ENCODE measurements around the gene PGAP1.
"Not testable (repeated sequence)": the region's sequence is repeated elsewhere in the genome, so short reads cannot be mapped to it uniquely, and the experiment has no call there.

PGAP1 gene

DNA sequence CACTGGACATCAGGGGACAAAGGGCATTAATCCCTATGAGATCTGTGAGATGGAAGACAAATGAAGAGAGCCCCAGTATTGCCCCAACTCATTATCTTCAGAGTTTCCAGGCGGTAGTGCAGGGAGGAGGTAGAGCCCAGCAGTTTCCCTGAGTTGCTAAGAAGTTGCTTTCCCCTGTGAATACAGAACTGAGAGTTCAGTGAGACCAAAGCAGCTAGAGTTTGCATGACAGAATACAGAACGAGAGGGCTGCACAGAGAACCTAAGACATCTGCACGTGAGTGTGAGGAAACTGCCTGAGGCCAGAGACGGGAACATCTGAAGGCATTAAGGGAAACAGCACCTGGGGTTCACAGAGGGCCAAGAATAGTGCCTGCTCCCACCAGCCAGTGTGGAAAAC lies 18.1 kb upstream of the PGAP1 start:
- DNase-seq = no peak

- no peak for DNase-seq
Measured at GRCh38 chr2:196941398-196942078, 15.0 kb upstream of the PGAP1 start.

DNA sequence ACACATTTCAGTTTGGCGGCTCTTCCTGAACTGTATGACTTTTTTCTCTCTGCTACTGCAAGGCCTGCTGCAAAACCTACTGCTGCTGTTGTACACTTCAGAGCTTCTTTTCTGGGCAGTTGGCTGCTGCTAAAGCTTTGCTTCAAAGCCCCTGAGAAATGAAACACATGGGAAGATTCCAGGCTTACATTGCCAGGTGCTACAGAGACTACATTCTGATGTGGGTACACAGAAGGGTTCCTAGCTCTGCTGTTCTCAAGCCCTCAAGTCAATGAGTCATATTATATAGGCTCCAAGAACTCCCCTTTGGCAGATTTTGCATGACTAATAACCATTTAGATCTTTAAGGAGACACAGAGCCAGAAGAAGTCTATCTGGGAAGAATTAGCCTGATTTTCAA lies 12.9 kb upstream of the PGAP1 start:
- DNase-seq = no peak

DNA sequence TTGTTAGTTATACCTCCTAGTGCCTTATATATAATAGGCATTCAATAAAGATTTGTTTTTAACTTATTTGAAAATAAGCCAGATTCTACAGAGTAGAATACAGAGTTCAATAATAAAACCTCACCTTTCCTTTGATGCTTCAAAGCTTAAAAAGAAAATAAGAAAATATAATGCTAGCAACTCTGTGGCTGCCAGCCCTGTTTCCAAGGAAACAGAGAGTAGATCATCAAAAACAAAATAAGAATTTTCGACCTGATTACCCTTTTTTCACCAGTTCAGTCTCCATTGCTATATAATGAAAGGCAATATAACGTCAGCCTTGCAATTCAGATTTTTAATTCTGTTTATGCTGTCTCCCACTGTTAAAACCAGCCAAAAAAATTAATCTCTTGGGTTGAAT lies 8.9 kb upstream of the PGAP1 start:
- no peak for DNase-seq

DNA sequence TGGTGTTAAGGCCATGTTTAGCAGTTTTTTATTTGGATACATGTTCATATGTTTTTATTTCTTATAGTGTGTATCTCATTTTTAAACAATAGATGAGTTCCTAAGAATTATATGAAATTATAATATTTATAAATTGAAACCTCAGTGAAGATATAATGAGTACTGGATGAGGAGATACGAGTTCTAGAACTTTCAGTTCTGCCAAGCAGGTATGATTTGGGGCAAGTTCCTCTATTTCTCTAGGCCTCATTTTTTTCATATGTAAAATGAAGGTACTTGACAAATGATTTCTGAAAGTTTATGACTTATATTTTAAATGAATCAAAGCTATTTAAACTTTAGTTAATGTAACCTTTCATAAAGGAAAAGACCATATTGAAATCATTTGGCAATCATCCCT lies 8.2 kb upstream of the PGAP1 start:
- DNase-seq = no peak

DNA sequence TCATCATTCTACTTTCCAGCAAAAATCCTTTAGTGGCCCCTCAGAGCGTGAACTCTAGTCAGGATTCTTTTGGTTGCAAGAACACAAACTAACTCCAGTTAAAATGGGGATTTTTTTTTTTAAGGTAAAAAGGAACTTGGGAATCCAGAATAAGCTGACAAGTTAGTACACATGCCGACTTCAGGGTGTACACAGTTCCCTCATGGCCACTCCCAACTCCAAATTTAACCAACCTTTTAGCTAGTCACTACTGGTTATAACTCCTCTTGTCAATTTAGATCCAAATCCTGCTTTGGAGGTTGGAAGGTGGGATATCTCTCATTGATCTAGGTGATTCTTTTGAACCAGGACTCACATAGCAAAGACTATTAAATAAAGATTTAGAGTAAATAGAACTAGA lies 5.0 kb upstream of the PGAP1 start:
- no peak for DNase-seq

GRCh38 chr2:196927376-196928225 lies 1.1 kb upstream of the PGAP1 start:
- peak; percentile 64 to 66 for DNase-seq

DNA sequence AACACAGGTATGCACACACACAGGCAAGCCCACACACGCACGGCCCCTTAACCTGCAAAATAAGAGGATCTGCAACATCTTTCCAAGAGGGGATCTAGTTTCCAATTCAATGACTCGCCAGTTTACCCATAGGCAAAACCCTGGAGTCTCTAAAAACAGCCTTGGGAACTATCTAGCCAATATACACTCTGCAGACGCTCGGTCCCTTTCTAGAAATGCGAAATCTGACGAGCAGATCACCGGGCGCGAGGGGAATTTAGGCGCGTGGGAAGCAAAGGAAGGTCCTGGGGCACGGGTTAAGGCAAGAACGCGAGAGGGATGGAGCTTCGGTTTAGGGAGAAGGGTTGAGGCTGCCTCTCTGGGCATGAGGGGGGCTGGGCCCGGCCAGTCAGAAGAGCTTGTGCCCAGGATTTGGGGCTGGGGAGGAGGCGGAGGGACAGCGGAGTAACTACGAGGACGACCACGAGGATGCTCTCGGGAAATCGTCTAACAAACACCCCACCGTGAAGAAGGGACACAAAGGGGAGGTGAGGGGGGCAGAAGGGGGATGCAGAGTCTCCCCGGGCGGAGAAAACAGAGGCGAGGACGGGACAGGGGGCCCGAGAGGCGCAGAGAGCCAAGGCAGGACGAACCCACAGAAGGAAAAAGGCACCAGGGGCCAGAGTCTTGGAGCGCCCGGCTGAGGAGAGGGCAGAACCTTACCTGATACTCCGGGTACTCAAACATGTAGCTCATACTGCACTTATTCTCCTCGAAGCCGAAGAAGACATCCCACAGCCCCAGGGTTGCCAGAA lies 542 bp downstream of the PGAP1 start:
- DNase-seq = peak; percentile 61 to 63

DNA sequence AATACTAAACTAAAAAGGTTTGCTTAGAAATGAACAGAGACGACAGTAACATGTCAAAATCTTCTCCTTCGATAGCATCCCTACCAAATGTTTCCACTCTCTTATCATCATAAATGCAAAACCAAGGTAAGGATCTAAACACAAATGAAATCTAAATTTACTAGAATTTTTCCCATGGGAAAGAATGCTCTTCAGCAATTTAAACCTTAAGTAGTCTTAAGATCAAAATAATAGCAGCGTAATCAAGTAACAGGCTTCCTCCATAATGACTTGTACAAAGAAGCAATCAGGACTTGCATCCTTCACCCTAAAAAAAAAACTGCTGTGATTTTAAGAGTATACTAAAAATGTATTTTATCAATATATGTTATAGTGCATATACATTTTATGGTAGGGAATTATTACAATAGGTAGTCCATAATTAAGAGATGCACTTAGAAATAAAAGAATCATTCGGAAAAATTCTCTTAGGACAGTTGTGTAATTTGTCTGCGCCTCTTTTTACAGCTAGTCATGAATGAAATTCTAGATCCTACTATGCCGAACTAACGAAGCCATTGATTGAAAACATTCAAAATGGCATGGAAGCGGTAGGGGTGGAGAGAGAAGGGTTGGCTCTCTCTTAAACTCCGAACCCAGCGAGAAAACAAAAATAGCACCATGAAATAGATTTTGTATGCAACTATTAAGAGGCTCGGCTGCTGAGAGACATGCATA lies 1.3 kb downstream of the PGAP1 start:
- no peak for DNase-seq

- no peak for DNase-seq
Measured at GRCh38 chr2:196924051-196924450, 2.5 kb downstream of the PGAP1 start.

- no peak for DNase-seq
Measured at GRCh38 chr2:196918927-196919326, 7.6 kb downstream of the PGAP1 start.

- DNase-seq = no peak
Measured at GRCh38 chr2:196917802-196918201, 8.7 kb downstream of the PGAP1 start.

DNA sequence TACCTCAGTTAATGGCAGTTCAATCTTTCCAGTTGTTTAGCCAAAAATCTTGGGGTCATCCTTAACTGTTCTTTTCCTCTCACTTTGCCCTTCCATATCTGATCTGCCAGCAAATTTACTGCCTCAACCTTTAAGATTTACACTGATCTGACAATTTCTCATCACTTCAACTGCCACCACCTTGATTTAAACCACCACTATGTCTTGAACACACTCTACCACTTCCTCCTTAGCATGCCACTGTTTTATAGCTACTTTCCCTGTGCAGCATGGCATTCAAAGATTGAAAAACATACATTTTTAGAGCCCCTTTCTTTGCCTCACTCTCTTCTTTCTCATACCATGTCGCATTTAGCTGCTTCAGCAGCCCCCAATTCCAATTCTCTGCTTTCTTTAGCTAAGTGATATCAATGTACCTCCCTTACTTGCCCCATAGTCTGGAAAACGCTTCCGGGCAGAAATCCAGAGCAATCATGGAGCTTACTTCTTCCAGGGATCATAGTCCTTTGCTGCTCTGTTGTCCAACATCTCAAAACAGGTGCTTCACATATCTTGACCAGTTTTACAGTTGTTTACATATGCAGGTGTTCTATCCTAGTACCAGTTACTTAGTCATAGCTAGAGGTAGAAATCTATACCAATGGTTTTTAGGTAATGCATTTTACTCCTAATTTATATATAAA lies 10.9 kb downstream of the PGAP1 start:
- DNase-seq = no peak

DNA sequence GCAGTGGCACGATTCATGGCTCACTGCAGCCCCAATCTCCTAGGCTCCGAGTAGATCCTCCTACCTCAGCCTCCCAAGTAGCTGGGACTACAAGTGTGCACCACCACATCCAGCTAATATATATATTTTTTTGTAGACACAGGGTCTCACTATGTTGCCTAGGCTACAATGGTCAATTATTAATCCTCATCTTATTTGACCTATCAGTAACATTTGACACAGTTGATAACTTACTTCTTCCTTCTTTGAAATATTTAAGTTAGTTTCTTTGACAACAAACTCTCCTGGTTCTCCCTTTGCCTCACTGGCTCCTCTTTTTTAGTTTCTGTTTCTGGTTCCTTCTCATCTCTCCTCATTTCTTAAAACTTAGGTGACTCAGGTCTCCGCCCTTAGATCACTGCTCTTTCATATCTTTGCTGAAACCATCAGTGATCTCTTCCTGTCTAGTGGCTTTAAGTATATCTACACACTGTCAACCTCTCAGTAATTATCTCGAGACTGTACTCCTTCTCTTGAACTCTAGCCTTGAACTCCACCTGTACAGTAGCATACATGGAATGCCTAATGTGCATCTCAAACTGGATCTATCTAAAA lies 11.5 kb downstream of the PGAP1 start:
- no peak for DNase-seq

DNA sequence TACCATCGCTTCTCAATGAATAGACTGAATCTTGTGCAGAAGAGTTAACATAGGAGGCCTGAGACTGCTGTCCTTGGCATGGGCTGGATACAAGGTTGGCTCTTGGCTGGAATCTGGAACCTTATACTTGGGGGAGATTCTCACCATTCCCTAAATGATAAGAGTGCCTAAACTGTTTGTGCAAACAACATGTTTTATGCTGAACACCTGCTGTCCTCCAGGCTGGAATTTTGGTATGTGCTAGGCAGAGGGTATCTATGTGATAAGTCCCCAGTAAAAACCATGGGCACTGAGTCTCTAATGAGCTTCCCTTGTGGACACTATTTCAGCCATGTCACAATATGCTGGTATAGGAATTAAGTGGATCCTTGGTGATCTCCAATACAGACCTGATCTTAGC lies 12.8 kb downstream of the PGAP1 start:
- no peak for DNase-seq

- DNase-seq = not testable (repeated sequence)
Measured at GRCh38 chr2:196905365-196905764, 21.1 kb downstream of the PGAP1 start.

DNA sequence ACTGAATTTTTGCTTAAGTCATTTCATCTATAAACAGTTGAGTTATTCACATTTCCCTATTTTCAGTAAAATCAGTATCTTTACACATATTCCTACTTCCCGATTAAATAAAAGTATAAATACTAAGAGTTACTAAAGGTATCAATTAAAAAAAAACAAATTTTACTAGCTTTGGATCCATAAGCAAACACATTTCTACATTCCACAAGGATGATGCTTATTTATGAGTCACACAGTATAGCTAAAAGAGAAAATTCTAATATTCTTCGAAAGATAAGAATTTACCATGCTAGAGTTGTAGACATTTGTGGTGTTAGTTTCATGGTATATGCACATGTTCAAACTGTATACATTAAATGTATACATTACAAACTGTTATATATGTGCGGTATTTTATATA lies 23.7 kb downstream of the PGAP1 start:
- no peak for DNase-seq

GRCh38 chr2:196900843-196901242 lies 25.7 kb downstream of the PGAP1 start:
- DNase-seq = no peak

DNA sequence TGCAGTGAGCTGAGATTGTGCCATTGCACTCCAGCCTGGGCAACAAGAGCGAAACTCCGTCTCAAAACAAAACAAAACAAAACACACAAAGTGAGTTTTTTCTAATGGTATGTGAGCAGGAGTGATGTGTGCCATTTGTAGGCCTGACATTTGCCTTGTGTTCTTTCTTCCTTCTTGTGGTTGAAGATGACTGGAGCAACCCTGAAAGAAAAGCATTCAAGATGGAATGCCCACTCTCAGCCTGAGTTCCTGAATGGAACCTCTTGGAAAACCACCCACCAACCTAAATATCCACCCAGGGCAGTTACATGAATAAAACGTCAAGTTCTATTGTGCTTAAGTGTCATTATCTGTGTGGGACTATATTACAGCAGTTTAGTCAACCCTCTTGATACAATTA lies 26.5 kb downstream of the PGAP1 start:
- DNase-seq = no peak

- DNase-seq = no peak
Measured at GRCh38 chr2:196891136-196891535, 35.4 kb downstream of the PGAP1 start.

- no peak for DNase-seq
Measured at GRCh38 chr2:196887431-196887830, 39.1 kb downstream of the PGAP1 start.

- no peak for DNase-seq
Measured at GRCh38 chr2:196884368-196884767, 42.1 kb downstream of the PGAP1 start.
